HG02970 (cell line): ENCODE results near the gene TUBB8B.
"Not testable (repeated sequence)": the region's sequence is repeated elsewhere in the genome, so short reads cannot be mapped to it uniquely, and the experiment has no call there.

Source experiments
- ATAC-seq: cut with Tn5 transposase; IDR thresholded peaks from one replicate; pipeline ENCODE4 v1.9.1; 2021; ENCODE audit warnings: mild to moderate bottlenecking, moderate library complexity, moderate number of reproducible peaks; ENCODE audit not compliant: unreplicated experiment, low FRiP score

TUBB8B gene

DNA sequence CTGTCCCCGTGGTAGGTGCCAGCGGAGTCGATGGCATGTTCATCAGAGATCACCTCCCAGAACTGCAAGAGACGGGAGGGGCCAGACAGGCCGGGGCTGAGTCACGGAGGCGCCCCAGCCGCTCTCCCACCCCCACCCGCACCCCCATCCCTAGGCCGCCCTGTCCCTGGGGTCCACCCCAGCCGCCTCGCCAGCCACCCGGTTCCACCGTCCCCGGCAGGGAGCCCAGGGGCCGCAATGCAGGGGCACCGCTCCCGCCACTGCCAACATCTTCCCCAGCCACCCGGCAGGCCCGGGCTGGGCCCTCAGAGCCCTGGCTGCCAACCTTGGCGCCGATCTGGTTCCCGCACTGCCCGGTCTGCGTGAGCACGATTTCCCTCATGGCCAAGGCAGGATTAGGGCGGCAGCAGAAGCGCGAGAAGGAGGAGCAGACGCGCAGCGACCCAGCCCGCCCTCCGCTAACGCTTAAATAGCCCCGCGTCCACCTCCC is at the start of gene TUBB8B:
TUBB8B (minus strand) TSS at position 440 of the 490 bp plus-strand sequence; CDS start at position 382, 58 bp downstream.
- not testable (repeated sequence) for ATAC-seq

DNA sequence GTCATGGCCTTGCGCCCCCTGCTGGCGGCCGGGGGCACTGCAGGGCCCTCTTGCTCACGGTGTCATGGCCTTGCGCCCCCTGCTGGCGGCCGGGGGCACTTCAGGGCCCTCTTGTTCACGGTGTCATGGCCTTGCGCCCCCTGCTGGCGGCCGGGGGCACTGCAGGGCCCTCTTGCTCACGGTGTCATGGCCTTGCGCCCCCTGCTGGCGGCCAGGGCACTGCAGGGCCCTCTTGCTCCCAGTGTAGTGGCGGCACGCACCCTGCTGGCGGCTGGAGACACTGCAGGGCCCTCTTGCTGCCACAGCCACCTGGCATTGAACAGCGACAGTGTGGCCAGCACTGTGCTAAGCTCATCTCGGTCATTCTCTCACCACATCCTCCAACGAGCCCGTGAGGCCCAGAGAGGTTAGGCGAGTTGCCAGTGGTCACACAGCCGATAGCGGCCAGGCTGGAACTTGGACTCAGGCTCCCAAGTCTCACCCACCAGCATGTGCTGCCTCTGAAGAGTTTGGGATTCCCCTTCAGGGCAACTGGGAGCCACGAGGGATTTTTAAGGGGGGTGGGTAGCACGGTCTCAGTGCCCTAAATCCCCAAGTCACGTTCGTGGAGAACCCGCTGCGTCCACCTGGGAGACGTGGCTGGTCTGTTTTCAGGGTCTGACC is 48.0 kb upstream of the TUBB8B start:
- ATAC-seq, result peak; percentile 72

DNA sequence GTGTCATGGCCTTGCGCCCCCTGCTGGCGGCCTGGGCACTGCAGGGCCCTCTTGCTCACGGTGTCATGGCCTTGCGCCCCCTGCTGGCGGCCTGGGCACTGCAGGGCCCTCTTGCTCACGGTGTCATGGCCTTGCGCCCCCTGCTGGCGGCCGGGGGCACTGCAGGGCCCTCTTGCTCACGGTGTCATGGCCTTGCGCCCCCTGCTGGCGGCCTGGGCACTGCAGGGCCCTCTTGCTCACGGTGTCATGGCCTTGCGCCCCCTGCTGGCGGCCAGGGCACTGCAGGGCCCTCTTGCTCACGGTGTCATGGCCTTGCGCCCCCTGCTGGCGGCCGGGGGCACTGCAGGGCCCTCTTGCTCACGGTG is 47.3 kb upstream of the TUBB8B start:
- not testable (repeated sequence) for ATAC-seq

DNA sequence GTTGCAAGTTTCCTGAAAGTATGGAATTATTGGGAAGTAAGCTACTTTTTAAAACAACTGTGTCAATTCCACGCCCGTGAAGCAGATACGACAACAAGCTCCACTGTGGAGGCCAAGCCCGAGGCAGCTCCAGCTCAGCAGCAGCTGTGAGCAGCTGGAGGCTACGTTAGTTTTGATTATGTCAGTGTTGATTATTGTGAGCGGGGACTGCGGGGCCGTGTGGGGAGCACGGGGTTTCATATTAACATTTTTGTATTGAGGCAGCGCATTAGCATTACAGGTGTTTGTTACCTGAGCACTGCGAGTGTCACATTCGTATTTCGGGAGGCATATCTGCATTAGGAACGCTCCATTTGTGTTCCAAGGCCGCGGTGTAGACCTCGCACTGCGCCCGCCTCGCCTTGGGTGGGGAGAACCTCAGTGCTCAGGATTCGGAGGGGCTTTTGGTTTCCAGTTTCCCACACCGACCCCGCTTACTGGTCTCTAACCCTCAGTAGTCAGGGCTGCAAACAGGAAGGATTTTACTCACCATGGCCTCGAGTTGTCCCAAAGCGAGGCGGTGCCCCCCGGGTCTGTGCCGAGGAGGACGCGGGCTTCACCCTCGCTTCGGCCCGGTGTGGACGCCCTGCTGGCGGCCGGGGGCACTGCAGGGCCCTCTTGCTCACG is 46.8 kb upstream of the TUBB8B start:
- ATAC-seq, result not testable (repeated sequence)

DNA sequence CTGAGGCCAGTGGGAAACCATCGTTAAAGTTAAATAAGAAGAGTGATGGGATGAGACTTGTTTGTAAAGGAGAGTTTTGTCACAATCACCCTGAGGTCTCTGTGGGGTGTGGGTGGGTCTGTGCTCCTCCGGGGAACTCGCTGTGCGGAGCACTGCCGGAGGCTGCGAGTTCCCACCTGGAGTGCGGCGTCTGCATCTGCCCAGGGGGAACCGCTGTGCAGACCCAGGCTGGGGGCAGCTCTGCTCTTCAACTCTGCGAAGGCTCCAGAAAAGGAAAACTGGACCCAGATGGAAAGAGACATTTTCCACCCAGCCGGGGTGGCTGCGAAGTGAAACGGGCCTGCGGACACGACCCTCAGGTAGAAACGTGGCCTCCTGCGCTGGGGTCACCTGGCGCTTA is 46.2 kb upstream of the TUBB8B start:
- ATAC-seq, result not testable (repeated sequence)

DNA sequence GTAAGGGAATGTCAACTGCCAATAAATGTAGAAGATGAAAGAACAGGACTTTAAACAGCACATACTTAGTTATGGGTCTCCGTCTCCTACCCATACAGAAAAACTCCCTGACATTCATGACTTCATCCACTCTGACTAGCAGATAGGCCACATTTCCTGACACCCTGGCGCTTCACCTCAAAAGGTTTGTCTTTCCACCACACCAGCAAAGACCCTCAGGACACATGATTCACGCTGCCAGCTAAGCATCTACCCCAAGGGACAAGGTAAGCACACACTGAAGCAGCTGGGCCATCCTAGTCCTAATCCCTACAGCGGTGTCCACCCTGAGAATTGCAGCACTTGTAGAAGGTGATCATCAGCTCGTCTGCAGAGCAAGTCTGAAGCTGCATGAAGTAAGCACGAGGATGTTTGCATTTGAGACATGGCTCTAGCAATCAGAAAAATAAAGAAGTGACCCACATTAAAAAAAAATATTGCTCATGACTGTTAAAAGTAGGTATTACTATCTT is 44.5 kb upstream of the TUBB8B start:
- ATAC-seq, result not testable (repeated sequence)

DNA sequence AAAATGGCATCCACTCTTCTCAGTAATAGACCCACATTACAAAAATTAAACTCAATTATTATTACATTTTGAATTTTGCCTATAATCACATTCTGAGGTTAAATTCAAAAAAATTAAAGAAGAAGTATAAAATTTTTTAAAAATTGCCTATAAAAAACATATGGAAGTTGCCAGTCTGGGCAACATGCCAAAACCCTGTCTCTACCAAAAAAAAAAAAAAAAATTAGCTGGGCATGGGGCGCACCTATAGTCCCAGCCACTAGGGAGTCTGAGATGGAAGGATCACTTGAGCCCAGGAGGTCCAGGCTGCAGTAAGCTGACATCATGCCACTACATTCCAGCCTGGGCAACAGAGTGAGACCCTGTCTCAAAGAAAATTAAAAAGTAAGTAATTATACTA is 42.1 kb upstream of the TUBB8B start:
- ATAC-seq, result not testable (repeated sequence)

DNA sequence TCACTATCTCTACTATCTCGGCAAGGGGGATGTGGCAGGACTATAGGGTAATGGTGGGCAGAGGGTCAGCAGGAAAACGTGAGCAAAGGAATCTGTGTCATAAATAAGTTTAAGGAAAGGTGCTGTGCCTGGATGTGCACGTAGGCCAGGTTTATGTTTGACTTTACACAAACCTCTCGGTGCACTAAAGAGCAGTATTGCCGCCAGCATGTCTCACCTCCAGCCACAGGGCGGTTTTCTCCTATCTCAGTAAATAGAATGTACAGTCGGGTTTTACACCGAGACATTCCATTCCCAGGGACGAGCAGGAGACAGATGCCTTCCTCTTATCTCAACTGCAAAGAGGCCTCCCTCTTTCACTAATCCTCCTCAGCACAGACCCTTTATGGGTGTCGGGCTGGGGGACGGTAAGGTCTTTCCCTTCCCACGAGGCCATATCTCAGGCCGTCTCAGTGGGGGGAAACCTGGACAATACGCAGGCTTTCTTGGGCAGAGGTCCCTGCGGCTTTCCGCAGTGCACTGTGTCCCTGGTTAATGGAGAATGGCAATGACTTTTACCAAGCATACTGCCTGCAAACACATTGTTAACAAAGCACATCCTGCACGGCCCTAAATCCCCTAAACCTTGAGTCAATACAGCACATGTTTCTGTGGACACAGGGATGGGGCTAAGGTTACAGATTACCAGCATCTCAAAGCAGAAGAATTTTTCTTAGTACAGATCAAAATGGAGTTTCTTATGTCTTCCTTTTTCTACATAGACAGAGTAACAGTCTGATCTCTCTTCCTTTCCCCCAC is 41.2 kb upstream of the TUBB8B start:
- ATAC-seq, result not testable (repeated sequence)

DNA sequence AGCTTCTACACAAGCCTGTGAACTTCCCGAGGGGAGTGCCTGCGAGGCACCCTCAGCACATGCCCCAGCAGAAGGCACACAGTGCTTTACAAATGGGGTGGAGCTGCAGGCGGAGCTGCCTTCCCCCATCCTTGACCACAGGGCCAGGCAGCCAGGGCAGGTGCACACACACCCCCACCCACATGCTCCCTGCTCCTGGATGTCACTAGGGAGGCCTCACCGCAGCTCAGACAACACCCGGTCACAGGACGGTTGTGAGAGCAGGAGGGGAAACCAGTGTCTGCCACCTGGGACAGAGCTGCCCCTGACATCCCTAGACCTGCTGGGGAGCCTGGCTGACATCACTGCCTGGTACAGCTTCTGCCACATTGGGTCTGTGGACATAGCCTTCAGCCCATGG is 39.7 kb upstream of the TUBB8B start:
- not testable (repeated sequence) for ATAC-seq

DNA sequence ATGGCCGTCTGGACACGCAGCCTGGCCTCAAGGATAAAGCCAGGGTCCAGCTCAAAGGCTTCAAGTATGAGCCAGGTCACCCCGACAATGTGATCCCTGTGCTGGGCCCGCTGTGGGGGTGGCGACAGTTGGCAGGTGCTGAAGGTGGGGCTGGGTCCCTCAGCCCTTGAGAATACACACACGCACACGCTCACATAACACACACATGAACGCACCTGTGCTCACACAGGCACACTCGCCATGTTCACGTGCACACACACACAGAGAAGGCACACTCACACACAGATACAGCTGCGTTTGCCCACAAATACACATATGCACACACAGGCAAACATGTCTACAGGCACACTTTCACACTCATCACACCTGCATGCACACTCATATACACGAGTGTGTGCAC is 35.4 kb upstream of the TUBB8B start:
- not testable (repeated sequence) for ATAC-seq

DNA sequence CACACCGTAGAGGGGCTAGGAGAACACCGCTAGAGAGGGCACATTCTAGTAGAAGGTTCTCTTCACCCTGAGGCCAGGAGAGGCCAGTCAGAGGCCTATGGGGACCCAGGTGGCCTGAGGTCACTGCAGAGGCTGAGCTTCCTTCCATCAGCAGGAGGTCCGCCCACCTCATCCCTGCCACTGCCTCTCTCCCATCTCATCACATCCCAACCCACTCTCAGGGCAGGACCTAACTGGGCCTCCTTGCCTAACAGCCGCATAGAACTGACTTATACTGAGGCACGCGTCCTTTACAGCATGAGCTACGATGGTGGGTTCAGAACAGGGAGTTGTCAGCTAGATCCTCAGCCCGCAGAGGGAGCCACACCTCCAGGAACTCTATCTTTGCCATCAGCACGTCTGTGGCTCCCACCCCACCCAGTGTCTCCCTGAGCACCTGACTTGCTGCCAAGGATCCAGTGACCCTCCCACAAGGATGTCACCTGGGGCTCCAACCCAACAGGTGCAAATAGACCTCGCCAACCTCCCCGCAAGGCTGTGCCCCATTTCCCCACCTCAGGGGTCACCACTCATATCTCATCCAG is 33.3 kb upstream of the TUBB8B start:
- ATAC-seq, result not testable (repeated sequence)

DNA sequence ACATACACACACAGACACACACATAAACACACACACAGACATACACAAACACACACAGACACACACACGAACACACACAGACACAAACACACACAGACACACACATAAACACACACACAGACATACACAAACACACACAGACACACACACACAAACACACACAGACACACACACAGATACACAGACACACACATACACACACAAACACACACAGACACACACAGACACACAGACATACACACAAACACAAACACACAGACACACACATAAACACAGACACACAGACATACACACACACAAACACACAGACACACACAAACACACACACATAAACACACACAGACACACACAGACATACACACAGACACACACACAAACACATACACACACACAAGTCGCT is 31.5 kb upstream of the TUBB8B start:
- ATAC-seq, result not testable (repeated sequence)

DNA sequence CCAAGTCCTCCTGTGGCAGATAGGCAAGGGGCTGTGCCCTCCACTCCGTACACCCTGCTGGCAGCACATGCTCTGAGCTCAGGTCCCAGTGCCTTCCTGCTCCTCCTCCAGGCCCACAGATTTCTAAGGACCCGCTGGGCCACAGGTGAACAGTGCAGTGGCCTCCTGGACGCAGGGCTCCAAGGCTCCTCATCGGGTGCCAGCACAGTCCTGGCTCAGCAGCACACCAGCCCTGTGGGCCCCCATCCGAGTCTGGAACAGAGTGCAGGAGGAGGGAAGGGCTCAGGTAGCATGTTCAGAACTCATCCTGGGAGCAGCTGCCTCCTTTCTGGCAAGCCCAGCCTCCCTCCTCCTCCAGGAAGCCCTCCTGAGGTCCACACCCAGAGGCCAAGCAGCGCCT is 30.8 kb upstream of the TUBB8B start:
- ATAC-seq, result not testable (repeated sequence)

DNA sequence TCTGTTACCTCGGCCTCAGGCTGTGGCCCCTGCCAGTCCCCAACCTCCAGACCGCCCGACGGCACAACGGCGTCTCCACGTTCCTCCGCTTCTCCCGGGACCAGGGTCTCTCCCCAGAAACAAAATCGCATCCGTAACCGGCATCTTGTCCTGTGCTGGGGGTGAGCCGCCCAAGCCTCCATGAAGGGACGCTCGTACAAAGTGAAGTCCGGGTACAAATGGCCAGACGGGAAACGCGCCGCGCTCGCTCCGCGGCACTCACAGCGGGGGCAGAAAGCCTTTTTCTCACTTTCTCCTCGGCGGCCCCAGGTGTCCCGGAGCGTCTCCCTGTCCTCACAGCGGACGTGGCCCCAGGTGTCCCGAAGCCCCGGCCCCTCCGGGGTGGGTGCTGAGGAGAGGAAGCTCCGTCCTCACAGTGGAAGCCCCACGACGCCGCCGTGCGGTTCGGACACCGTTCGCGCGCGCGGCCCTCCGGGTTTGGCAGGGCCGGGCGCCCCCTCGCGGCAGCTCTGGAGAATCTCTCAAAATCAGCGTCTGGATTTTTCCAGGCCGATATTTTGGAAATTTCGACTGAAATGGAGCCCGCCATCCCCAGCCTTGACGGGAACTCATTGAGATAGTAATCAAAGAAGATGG is 26.2 kb upstream of the TUBB8B start:
- not testable (repeated sequence) for ATAC-seq

DNA sequence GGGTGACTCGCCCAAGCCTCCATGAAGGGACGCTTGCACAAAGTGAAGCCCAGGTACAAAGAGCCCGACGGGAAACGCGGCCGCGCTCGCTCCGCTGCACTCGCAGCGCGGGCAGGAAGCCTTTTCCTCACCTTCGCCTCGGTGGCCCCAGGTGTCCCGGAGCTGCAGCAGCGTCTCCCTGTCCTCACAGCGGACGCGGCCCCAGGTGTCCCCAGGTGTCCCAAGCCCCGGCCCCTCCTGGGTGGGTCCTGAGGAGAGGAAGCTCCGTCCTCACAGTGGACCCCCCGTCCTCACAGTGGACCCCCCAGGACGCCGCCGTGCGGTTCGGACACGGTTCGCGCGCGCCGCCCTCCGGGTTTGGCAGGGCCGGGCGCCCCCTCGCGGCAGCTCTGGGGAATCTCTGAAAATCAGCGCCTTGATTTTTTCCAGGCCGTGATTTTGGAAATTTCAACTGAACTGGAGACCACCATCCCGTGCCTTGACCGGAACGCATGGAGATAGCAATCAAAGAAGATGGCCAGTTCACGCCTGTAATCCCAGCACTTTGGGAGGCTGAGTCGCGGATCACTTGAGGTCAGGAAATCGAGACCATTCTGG is 23.9 kb upstream of the TUBB8B start:
- not testable (repeated sequence) for ATAC-seq

DNA sequence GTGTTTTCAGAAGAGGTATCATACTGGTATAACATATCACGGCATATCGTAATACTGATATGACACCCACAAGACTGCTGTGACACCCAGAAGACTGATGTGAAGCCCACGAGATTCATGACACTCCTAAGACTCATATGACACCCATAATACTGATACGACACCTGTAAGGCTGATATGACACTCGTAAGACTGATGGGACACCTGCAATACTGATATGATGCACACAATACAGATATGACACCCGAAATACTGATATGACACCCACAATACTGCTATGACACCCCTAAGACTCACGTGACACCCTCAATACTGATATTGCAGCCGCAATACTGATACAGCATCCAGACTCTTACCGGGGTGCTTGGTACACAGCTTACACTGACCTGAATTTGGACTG is 18.3 kb upstream of the TUBB8B start:
- ATAC-seq, result not testable (repeated sequence)

DNA sequence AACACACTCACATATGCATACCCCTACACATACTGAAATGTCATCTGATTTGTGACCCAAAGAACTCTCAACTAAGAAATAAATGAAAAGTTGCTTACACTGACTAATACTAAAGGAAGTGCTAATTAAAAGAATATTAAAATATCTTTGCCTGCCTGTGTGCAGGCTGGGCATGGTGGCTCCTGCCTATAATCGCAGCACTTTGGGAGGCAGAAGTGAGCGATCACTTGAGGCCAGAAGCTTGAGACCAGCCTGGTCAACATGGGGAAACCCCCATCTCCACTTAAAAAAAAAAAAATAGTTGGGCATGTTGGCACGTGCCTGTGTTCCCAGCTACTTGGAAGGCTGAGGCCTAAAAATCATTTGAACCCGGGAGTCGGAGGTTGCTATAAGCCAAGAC is 14.9 kb upstream of the TUBB8B start:
- ATAC-seq, result not testable (repeated sequence)

DNA sequence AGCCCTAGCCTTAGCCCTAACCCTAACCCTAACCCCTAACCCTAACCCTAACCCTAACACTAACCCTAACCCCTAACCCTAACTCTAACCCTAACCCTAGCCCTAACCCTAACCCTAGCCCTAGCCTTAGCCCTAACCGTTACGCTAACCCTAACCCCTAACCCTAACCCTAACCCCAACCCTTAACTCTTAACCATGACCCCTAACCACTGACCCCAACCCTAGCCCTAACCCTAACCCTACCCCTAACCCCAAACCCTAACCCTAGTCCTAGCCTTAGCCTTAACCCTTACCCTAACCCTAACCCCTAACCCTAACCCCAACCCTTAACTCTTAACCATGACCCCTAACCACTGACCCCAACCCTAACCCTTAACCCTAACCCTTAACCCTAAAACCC is 14.2 kb upstream of the TUBB8B start:
- ATAC-seq, result not testable (repeated sequence)

DNA sequence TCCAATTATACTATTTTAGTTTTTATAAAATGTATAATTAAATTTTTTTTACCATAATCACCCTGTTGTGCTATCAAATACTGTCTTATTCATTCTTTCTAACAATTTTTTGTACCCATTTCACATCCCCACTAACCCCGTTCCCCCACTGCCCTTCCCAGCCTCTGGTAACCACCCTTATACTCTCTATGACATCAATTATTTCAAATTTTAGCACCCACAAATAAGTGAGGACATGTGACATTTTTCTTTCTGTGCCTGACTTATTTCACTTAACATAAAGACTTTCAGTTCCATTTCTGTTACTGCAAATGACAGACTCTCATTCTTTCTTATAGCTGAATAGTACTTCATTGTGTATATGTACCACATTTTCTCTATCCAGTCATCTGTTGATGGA is 5.0 kb upstream of the TUBB8B start:
- ATAC-seq, result not testable (repeated sequence)

DNA sequence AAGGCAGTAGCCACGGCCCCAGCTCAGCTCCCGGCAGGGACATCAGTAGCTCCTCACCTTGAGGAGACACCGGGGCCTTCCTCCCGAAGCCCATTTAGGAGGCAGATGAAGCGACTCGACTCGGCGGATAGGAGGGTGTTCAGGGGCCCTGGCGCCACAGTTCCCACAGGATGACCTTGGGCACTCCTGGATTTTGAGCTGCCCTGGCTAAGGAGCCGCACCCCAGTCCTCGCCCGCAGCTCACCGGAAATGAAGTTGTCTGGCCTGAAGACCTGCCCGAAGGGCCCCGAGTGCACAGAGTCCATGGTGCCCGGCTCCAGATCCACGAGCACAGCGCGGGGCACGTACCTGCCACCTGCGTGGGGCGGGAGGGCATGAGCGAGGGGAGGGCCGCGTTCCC is 719 bp downstream of the TUBB8B start:
- ATAC-seq, result not testable (repeated sequence)
